Stimulated activated CD8-positive, alpha-beta memory T cell treated with anti-CD3 and anti-CD28 coated beads, Interleukin-4, amount 100 ng/mL, for 4 hours (primary cell): ENCODE results near the gene ZXDC.

Experiments
- DNase-seq, 2 donors: peaks; one replicate each; pipeline ENCODE4 v3.0.0-alpha.2; 2020; ENCODE audit warnings: low read depth in 2 of 2, low spot score in 1 of 2

Gene ZXDC

DNA sequence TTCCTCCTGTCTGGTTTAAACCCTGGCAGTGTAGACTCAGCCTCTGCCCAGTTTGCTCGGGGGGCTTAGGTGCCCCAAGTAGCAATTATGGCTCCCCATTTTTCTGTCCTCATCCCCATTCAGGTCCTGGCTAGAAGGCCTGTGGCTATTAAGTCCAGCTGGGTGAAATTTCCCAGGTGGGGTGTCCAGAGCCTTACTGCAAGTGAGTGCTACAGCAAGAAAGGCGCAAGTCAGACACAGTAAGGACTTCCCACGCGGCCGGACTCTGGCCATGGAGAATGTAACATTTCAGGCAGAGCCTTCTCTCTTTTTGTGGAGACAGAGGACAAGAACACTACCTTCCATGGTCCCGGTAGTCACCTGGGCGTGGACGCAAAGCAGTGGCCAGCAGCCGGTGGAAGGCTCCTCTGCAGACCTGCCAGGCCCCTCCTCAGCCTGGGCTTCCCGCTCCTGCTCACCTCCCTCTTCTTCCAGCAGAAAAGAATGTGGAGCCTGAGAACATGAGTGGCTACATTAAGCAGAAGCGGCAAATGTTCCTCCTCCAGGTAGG lies 57.6 kb downstream of the ZXDC start:
- DNase-seq: no peak

DNA sequence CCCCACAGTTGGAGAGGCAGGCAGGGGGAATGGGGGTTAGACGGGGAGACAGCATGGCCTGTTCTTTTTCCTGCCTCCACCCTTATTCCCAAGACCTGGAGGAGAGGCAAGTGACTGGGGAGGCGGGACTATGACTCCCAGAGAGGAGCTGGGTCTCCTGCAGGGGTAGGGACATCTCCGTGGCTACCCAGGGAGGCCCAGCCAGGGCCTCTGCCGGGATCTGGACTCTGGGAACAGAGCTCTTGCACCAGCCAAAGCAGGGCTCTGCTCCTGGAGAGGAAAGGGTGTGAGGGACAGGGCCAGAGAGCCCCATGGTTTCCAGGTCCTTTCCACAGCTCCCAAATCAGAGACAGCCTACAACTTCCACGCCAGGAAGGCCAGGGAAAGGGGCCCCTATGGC lies 58.2 kb downstream of the ZXDC start:
- no peak for DNase-seq

DNA sequence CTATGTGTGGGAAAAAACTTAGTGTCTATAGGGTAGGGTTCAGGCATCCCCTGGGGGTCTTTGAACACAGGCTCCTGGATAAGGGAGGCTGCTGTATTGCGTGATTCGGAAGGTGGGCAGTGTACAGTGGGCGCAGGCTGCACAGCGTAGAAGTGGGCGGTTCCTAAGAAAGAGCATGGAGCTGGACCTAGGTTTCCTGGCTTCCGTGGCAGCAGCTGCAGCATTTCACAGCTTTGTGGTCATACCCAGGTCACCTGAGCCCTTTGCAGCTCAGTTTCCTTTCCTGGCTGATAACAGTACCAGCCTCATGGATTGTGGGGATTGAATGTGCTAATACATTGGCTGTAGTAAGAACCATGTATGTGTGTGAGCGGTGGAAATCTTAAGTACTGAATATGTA lies 58.7 kb downstream of the ZXDC start:
- DNase-seq: no peak

DNA sequence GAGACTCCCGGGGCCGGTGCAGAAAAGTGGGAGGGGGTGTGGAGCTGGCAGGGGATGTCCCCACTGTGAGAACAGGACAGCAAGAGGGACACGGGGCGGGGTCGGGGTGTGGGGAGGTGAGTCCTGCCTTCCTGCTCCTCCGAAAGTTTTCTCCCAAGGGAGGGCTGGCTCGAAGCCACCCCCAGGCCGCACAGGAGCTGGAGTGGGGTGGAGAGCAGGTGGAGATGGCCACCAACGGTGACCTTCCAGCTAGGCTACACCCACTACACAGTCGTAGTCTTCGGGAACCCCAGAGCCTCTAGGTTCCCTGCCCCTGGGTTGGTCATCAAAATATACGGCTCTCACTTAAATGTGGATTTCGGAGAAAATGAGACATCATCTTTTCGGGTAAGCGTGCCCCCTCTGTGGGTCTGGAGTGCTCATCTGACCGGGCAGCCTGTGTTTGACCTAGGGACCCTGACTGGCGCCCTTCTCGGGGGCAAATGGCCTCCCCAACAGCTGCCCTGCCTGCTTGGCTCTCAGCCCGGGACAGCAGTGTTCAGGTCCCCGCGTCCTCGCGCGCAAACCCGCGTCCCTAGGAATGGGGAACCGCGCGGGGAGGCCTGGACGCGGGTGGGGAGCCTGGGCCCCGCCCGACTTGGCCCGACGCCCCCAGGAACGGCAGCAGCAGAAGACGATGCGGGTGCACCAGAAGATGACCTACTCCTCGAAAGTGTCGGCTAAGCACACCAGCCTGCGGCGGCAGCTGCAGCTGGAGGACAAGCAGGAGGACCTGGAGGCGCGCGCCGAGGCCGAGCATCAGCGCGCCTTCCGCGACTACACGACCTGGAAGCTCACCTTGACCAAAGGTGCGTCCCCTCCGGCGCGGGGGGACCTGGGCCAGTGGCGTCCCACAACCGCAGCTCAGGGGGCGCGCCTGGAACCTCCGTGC lies 59.8 kb downstream of the ZXDC start:
- DNase-seq: no peak

DNA sequence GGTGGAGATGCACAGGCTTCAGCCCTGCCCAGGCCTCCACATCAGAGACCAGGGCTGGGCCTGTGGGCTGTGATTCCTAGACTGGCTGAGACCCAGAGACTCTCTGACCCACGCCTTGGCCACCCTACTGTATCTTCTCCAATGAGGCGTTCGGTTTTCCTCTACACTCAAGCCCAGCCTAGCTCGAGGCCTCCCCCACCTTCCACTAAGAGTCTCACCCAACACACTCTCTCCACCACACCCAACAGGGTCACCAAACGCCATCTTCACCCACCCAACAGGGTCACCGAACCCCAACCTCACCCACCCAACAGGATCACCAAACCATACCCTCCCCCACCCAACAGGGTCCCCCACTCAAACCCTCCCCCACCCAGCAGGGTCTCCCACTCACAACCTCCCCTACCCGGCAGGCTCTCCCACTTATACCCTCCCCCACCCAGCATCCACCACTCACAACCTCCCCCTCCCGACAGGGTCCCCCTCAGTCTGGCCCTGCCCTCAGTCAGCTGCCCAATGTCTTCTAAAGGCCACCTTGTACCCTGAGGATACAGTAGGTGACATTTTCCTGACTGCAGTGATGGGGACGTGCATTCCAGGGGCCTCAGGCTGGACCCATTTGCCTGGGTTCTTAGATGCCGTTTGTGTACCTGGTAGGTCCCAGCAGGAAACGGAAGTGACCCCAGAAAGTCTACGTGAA lies 60.6 kb downstream of the ZXDC start:
- DNase-seq: no peak

DNA sequence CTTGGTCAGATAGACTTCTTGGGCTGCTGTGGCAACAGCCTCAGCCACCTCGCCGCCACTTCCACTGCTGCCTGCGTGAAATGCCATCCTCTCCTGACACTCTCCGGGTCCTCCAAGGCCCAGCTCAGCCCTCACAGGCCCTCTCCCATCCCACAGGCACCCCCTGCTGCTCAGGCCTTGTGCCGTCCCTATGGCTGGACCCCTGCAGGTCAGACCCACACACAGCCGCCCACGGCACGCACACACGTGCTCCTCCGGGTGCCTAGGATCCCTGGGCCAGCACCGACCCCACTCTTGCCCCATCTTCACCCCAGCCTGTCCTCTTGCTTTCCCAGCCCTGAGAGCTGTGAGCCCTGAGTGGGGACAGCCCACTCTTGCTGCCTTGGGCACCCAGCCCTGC lies 61.3 kb downstream of the ZXDC start:
- DNase-seq: no peak

DNA sequence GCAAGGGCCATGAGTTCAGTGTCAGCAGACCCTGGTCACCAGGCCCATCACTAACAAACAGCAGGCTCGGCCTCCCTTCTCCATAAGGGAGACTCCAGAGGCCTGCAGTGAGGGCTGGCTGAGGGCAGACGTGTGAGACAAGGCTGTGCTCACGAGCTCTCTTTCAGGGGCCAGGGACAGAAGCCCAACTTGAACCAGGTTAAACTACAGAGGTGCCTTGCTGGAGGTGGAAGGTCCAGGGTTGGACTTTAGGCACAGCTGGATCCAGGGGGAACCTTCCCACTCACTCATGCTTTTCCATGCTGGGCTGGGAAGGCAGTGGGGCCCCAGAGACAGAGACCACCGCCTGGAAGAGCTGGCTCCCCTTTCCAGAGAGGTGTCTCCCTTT lies 62.0 kb downstream of the ZXDC start:
- no peak for DNase-seq

DNA sequence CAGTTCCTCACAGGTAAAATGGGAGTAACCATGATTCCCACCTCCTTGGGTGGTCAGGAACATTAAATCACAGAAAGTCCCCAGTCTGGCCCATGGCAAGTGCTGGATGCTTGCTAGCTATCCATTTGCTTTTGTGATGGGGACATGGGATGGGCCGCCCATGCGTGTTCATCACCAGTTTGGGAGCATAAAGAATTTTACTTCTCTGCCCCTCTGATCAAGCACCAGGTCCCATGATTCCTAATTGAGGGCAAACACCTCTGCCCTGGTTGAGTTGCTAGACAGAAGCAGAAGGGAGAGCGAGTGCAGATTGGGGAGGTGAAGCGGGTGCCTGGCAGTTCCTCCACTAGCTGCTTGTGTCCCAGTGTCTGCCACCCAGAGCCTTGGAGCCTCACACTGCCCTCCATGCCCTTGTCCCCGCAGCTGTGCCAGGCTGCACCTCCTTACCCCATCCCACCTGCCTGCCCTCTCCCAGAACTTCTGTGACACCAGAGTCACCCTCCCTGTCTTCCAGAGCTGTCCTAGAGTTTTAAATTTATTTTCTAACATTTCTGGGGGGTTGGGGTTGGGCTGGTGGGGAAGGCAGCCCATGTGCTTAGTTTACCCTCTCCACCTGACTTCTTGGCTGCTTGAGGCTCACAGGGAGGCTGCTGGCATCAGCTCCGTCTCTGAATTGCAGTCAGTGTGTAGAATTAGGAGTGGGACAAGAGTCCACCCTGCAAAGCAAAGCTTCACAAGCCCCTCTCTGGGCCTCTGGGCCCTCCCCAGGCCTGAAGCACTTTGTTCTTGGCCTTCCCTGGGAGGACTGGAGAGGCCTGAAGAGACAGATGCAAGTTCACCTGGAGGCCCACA lies 62.6 kb downstream of the ZXDC start:
- DNase-seq: no peak

DNA sequence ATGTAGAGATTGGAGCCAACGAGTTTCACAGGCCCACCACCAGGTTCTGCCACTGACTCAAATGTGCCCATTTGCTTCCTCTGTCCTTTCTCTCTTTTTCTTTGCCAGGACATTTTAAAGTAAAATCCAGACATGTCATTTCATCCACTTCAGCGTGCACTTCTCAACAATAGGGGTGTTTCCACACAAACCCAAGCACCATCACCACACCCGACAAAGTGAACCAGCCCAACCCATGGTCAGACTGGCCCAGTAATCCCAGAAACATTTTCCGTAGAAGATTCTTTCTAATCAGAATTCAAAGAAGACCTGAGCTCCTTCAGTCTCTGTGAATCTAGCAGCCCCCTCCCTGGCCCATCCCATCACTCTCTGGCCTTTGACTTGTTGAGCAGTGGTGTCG lies 67.6 kb downstream of the ZXDC start:
- no peak for DNase-seq

DNA sequence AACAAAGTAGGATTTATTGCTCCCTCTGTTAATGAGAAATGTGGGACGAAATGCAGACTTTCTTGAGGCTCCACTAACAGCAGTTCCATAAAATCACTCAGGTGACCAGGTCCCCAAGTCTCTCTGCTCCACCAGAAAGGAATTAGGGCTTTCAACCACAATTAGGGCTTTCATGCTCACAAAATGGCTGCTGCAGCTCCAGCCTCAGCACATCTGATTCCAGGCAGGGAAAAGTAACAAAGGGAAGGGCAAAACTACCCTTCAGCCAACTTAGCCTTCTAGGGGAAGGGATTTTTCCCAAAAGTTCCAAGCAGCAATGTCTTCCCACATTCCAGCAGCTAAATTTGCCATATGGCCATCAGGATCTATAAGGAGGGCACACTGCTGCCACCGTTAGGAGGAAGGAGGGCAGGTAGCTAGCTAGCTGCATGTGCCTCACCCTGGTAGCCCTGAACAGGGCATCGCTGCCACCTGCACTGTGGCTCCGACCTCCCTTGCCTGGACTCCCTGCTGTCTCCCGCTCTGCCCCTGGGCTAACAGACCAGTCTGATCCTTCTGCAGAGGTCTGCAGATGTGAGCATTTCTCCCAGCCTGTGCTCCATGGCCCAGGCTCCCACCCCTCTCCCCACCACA lies 68.2 kb downstream of the ZXDC start:
- DNase-seq: no peak

DNA sequence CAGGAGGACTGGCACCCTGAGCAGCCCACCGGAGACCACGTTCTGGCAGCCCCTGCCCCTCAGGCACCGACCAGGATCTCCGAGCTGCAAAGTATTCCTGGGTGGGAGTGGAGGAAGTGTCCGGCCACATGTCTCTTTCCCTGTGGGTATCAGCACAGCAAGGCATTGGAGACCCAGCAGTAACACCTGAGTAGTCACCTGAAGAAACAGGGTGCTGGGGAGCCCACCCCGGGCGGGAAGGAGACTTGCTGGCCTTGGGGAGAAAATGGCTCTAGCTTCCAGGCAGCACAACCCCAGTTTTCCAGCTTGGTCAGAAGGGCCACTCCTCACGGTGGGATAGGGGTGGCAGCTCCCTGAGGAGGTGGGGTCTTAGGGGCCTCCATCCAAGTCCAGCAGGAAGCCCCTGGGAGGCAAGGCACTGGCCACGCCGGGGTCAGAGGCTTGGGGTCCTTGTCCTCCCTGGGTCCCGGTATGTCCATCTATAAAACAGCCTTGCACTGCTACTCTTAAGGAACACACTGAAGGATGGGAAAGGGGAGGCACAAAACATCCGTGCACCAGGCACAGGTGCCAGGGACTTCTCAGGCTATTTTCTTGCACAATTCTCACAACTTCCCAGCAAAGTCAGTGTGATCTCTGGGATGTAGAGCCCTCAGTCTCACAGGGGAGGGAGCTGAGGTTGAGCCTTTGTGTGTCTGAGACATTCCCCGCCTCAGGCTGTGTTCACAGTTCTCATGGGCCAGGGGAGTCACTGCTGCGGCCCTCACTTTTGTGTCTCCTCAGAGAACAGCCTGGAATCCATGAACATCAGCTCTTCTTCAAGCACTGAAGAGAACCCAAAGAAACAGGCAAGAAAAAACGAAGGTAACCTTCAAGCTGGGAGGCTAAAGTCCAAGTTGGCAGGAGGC lies 69.0 kb downstream of the ZXDC start:
- no peak for DNase-seq

DNA sequence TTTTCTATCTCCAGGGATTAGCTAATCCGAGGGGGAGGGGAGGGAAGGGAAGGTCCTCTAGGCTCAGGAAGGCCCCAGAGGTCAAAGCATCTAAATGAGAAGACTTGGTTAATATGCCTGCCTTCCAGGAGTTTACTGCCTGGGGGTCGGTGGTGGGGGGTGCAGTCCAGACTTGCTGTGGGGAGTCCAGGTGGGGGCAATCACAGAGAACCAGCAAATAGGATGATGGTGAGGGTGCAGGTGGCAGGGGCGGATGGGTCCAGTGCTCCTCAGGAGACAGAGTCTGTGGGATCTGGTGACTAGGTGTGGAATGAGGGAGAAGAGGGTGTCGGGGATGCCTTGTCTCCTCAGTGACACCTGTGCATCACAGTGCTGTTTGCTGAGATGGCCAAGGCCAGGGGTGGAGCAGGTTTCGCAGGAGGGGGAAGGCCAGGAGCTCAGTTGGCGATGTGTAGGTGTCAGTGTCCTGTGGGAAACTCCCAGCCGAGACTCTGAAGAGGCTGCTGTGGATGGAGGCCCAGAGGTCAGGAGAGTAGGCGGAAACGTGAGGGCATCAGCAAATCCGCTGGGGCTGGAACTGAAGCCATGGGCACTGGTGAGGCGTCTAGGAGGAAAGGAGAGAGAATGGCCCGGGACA lies 72.9 kb downstream of the ZXDC start:
- DNase-seq: no peak

DNA sequence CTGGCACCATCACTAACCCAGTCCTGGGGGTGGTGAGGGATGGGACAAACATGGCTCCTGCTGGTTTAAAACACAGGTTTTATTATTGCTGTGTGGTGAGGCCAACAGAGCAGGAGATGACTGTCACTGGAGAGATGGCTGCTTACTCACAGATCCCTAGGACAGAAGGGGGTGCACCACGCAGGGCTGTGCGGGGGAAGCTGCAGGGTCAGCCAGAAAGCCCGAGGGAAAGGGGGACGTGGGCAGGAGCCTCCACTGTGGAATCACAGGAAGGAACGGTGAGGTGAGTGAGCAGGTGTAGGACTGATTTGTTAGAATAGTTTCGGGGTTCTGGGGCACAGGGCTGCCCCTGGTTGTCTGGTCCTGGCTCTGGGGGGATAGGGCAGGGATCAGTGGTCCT lies 73.5 kb downstream of the ZXDC start:
- no peak for DNase-seq

DNA sequence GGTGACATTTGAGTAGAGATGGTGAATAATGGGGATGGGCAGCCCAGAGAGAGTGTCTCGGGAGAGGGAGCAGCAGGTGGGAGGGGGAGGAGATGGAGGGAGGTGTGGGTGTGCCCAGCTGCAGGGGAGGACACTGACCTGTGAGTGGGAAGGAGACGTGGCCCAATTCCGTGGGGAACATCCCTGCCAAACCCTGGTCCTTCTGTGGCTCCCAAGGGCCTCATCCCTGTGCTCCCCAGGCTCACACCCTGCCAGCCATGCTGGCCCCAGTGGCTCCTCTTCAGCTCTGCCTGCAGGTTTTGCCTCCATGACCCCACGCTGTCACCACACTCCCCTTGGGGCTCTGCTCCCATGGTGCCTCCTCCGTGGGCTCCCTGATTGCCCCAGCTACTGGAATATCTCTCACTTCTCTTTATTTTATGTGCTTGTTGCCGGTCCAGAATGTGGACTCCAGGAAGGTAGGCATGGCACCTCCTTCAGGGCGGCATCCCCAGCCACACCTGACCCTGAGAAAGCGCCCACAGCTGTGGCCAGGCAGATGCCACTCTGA lies 74.0 kb downstream of the ZXDC start:
- DNase-seq: no peak

DNA sequence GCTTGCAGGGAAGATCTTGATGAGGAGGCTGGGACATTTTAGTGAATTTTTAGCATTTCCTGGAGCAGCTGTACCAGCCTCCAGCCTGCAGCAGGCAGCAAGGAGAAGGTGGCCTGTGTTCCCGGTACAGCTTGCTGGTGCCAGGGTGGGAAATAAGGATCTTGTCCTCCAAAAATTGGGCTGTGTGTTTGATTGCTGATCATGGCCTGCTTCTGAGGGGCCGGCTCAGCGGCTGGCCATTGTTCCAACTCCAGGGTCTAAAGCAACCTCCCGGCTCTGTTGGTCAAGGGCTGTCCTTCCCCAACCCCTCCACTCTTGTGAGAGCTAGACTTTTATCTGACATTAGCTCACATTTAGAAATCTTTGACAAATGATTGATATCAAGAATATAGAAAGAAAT lies 75.9 kb downstream of the ZXDC start:
- DNase-seq: no peak

DNA sequence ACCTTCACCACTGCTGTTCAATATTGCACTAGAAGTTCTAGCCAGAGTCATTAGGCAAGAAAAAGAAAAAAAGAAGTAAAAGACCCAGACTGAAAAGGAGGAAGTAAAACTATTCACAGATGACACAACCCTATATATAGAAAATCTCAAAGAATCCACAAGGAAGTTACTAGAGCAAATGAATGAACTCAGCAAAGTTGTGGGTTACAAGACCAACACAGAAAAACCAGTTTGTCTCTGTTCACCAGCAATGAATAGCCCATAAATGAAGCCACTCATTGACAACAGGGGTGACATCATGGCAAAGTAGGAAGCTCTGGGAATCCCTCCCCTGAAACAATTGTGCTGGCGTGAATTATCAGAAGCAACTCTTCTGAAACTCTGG lies 76.3 kb downstream of the ZXDC start:
- no peak for DNase-seq

DNA sequence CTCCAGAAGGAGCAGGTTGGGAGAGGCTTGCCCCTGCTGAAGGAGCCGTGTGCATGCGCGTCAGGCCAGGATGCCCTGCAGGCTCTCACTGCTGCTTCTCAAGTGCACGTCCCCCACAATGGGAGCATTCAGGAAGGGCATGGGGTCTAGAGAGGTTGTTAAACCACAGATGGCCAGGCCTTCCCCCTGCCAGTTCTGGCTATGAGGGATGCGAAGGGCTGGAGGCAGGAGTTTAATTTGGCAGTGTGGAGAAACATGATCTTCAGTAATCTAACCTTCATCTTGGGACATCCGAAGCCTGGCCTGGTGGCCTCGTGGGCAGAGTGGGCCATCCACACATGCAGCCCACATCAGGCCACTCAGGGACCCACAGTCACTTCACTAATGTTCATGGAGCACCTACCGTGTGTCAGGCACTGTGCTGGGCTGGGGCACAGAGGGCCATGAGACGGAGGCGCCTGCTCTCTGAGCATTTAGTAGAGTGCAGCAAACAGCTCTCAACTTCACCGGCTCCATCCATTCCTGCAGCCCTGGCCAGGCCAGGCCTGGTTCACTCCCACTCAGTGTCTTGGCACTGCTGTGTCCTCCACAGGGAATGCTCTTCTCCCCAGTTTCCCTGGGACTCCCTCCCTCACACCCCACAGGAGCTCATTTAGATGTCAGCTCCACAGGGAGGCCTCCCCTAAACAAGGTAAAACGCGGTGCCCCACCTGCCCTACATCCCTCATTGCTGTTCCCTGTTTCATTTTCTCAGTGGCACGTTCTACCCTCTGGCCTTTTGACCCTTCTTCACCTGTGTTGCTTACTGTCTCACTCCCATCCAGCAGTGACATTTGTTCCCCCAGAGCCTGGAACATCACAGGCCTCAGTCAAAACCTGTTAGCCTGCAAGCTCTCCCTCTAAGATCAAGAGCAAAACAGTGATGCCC lies 77.0 kb downstream of the ZXDC start:
- no peak for DNase-seq
